Left ventricle myocardium inferior (tissue), 1 donor: ENCODE measurements around the gene KRT20. TPM values are rescaled to one million over a fixed set of nuclear protein-coding genes. Genes with fewer than 3 reads are reported as not detected.
A peak's percentile ranks its signal among the peaks of the same experiment; 100 is the strongest.

Experiments used
- DNase-seq: peaks from one replicate; pipeline ENCODE4 v3.0.0-alpha.2; 2020
- H3K27ac ChIP-seq: fragments of 200-600 bp; replicated peaks from 2 replicates; pipeline ENCODE4 v1.8.0; 2021
- H3K27me3 ChIP-seq: fragments of 200-600 bp; 2 replicates; pipeline ENCODE4 v1.8.0; 2021; ENCODE audit warnings: low read depth
- H3K36me3 ChIP-seq: fragments of 200-600 bp; 2 replicates; pipeline ENCODE4 v1.8.0; 2021
- H3K4me1 ChIP-seq: fragments of 200-600 bp; 2 replicates; pipeline ENCODE4 v1.8.0; 2021
- H3K4me3 ChIP-seq: fragments of 200-600 bp; 2 replicates; pipeline ENCODE4 v1.8.0; 2021; ENCODE audit warnings: mild to moderate bottlenecking, moderate library complexity
- H3K9me3 ChIP-seq: fragments of 200-600 bp; replicated peaks from 2 replicates; pipeline ENCODE4 v1.8.0; 2021
- intact Hi-C: fragments of 100-400 bp; cut with micrococcal nuclease; formaldehyde crosslinking; loops from one replicate; pipeline ENCODE4 v1.11.0; 2022
- total RNA-seq: library from RNA; stranded (reverse); fragmentation: NEBNext Ultra II Directional; extraction: Animal tissue kit (Norgen Biotek cat#: 25700); gene quantifications from one replicate; pipeline ENCODE4 v1.2.1, GENCODE V29; 2021
- TF ChIP-seq, protein P1 (sequence below): fragments of 200-600 bp; IDR thresholded peaks from 2 replicates; pipeline ENCODE4 v1.8.0; 2021; ENCODE audit warnings: antibody characterized with exemption, mild to moderate bottlenecking, borderline replicate concordance
- donor health status: DM: no; HTN: yes; CAD: no; lungs with severe emphysema.

Gene KRT20
- total RNA-seq, 1 donor from 2014 or later: not detected

DNA sequence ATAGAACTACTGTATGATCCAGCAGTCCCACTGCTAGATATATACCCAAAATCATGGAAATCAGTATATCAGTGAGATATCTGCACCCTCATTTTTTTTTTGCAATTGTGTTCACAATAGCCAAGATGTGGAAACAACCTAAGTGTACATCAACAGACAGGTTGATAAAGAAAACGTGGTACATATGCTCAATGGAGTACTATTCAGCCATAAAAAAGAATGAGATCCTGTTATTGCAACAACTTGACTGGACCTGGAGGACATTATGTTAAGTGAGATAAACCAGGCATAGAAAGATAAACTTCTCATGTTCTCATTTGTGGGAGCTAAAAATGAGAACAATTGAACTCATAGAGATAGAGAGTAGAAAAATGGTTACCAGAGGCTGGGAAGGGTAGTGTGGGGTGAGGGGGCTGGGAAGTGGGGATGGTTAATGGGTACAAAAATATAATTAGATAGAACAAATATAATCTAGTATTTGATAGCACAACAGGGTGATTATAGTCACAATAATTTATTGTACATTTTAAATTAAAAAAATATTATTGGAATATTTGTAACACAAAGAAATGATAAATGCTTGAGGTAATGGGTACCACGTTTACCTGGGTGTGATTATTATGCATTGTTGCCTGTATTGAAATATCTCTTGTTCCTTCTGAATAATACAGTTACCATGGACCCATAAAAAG lies 54.8 kb downstream of the KRT20 start:
- H3K4me1 ChIP-seq: peaks cover 37% of the 10 kb centered on the region
- no peaks in the 10 kb centered on the region for H3K27me3 ChIP-seq
- peaks cover 19% of the 10 kb centered on the region for H3K36me3 ChIP-seq
- TF ChIP-seq, protein P1, sequence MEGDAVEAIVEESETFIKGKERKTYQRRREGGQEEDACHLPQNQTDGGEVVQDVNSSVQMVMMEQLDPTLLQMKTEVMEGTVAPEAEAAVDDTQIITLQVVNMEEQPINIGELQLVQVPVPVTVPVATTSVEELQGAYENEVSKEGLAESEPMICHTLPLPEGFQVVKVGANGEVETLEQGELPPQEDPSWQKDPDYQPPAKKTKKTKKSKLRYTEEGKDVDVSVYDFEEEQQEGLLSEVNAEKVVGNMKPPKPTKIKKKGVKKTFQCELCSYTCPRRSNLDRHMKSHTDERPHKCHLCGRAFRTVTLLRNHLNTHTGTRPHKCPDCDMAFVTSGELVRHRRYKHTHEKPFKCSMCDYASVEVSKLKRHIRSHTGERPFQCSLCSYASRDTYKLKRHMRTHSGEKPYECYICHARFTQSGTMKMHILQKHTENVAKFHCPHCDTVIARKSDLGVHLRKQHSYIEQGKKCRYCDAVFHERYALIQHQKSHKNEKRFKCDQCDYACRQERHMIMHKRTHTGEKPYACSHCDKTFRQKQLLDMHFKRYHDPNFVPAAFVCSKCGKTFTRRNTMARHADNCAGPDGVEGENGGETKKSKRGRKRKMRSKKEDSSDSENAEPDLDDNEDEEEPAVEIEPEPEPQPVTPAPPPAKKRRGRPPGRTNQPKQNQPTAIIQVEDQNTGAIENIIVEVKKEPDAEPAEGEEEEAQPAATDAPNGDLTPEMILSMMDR: no peak
- intact Hi-C loops: no loop called here
- H3K27ac ChIP-seq: no peak overlapping the region
- H3K4me3 ChIP-seq: no peak overlapping the region
- H3K9me3 ChIP-seq: no peaks in the 10 kb centered on the region
- DNase-seq: no peak

DNA sequence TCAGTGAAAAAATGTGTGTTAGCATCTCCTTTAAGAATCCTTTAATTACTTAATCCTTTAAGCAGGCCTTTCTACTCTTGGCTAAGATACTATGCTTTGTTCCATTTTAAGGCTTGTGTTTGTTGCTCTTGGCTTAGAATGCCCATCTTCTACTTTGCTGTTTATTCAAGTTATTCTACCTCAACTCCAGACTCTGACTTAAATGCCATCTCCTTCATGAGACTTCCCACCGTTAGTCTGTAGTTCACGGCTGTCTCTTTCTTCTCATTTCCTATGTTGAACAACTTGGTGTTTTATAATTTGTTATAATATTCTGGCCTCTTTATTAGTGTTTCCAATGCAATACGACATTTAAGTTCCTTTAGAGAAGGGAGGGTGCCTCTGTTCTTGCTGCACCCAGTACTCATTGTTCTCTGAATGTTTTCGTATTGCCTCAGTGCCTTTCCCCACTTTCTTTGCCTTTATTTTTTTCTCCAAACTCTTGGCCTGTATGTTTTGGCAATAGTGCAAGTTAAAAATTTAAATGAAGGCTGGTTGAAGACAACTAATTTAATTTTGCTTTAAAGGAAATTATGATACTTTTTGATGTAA lies 56.5 kb downstream of the KRT20 start:
- peak overlapping the region; percentile 78 for H3K27ac ChIP-seq
- intact Hi-C loops: no loop called here
- TF ChIP-seq, protein P1: no peak

DNA sequence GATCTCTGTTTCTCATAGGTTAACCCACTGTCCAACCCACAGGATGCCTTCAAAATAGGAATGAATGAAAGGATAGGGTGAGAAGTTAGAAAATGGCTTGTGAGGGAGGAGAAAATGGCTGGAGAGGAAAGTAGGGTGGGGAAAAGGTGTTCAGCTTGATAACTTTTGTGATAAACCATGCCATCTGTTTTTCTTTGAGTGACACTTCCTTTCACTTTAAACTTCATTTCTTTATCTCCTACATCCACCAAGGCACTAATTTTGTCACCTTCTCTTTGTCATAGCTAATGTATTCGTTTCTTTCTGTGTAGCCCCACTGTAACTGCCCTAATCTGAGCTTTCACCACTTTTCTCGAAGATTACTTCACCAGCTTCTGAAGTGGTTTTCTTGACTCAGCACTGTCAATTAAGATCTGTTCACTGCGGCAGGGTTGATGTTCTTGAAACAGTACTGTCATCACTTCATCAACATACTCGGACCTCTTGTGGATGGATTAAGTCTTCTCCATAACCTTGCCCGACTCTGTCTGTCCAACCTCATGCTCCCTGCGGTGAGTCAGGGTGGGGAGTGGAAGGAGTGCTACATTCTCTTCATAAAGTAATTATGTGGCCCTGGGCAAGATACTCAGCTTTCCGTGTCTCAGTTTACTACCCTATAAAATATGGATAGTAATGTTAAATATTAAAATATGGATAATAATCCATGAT lies 57.1 kb downstream of the KRT20 start:
- intact Hi-C loops: no loop called here
- Histone ChIP-seq H3K4me3 (no peak overlapping the region), H3K4me1 (peaks cover 31% of the 10 kb centered on the region), H3K27ac (peak overlapping the region; percentile 78), H3K36me3 (peaks cover 6% of the 10 kb centered on the region), H3K27me3 (no peaks in the 10 kb centered on the region), H3K9me3 (no peaks in the 10 kb centered on the region)
- TF ChIP-seq, protein P1: no peak
- DNase-seq: no peak

More for the DNA sequence above, 56.5 kb downstream of the KRT20 start:
- H3K27me3 ChIP-seq: no peaks in the 10 kb centered on the region
- H3K36me3 ChIP-seq: peaks cover 6% of the 10 kb centered on the region
- peaks cover 37% of the 10 kb centered on the region for H3K4me1 ChIP-seq
- no peak for DNase-seq
- H3K4me3 ChIP-seq: no peak overlapping the region
- no peaks in the 10 kb centered on the region for H3K9me3 ChIP-seq

Other genes starting within 250 kb of the KRT20 start
- 58.6 TPM for gene SMARCE1, start 237.4 kb downstream of the KRT20 start, total RNA-seq
- 0.38 TPM for gene KRT222, start 220.1 kb downstream of the KRT20 start, total RNA-seq
- not detected for gene KRT24, start 181.5 kb downstream of the KRT20 start, total RNA-seq
- gene KRT25, start 129.9 kb downstream of the KRT20 start, total RNA-seq: not detected
- gene KRT26, start 113.0 kb downstream of the KRT20 start, total RNA-seq: not detected
- not detected for gene KRT27, start 102.7 kb downstream of the KRT20 start, total RNA-seq
- gene KRT28, start 85.3 kb downstream of the KRT20 start, total RNA-seq: not detected
- gene KRT10, start 62.6 kb downstream of the KRT20 start, total RNA-seq: 54.7 TPM
- not detected for gene KRT12, start 18.0 kb downstream of the KRT20 start, total RNA-seq
- 0.33 TPM for gene KRT23, start 52.4 kb upstream of the KRT20 start, total RNA-seq
- not detected for gene KRT39, start 81.7 kb upstream of the KRT20 start, total RNA-seq
- not detected for gene KRT40, start 99.1 kb upstream of the KRT20 start, total RNA-seq
- not detected for gene KRTAP3-3, start 108.9 kb upstream of the KRT20 start, total RNA-seq
- gene KRTAP3-2, start 114.7 kb upstream of the KRT20 start, total RNA-seq: not detected
- not detected for gene KRTAP3-1, start 123.9 kb upstream of the KRT20 start, total RNA-seq
- not detected for gene KRTAP1-5, start 142.0 kb upstream of the KRT20 start, total RNA-seq
- not detected for gene KRTAP1-4, start 145.0 kb upstream of the KRT20 start, total RNA-seq
- not detected for gene KRTAP1-3, start 149.6 kb upstream of the KRT20 start, total RNA-seq
- gene KRTAP1-1, start 156.2 kb upstream of the KRT20 start, total RNA-seq: not detected
- gene KRTAP2-1, start 162.1 kb upstream of the KRT20 start, total RNA-seq: not detected
- gene KRTAP2-2, start 170.0 kb upstream of the KRT20 start, total RNA-seq: not detected
- not detected for gene KRTAP2-3, start 174.9 kb upstream of the KRT20 start, total RNA-seq
- not detected for gene KRTAP2-4, start 180.6 kb upstream of the KRT20 start, total RNA-seq
- gene KRTAP4-7, start 198.9 kb upstream of the KRT20 start, total RNA-seq: not detected
- gene KRTAP4-8, start 212.9 kb upstream of the KRT20 start, total RNA-seq: not detected
- gene KRTAP4-16, start 217.0 kb upstream of the KRT20 start, total RNA-seq: not detected
- gene KRTAP4-9, start 220.1 kb upstream of the KRT20 start, total RNA-seq: not detected
- not detected for gene KRTAP4-11, start 233.1 kb upstream of the KRT20 start, total RNA-seq
- not detected for gene KRTAP4-12, start 238.9 kb upstream of the KRT20 start, total RNA-seq